Panc1 (cell line): ENCODE measurements around the gene MRNIP. TPM values are rescaled to one million over a fixed set of nuclear protein-coding genes. Genes with fewer than 3 reads are reported as not detected.
A peak's percentile ranks its signal among the peaks of the same experiment; 100 is the strongest.

ENCODE experiments used
- ATAC-seq: fragments of 200-7000 bp; cut with Tn5 transposase; 2 replicates; pipeline ENCODE4 v1.9.1; 2020; ENCODE audit warnings: mild to moderate bottlenecking, moderate library complexity
- BruUV-seq: library from RNA; stranded (reverse); fragments of 400-500 nt; replicated peaks from 2 replicates; lab custom pipeline; 2021; lab: Mats Ljungman, UMichigan
- CTCF ChIA-PET: fragments of 300-600 bp; sonication (Branson Sonifier 250); formaldehyde crosslinking; loops from one replicate; lab custom pipeline; 2022; ENCODE audit warnings: antibody characterized with exemption; lab: Charles Lee
- POLR2A ChIA-PET: fragments of 300-600 bp; sonication (Branson Sonifier 250); formaldehyde crosslinking; loops from one replicate; lab custom pipeline; 2022; ENCODE audit warnings: antibody characterized with exemption; lab: Charles Lee
- DNase-seq: peaks from one replicate; pipeline ENCODE4 v3.0.0-alpha.2; 2010; ENCODE audit warnings: low read depth, low spot score
- H3K27ac ChIP-seq: 2 replicates; pipeline ENCODE4 v1.5.1; 2011; ENCODE audit warnings: mild to moderate bottlenecking, low read length, inconsistent platforms
- H3K27me3 ChIP-seq: fragments of 200-500 bp; sonication (Bioruptor generic); 2 replicates; pipeline ENCODE4 v1.6.0; 2014; ENCODE audit warnings: low read length, inconsistent platforms; ENCODE audit not compliant: control insufficient read depth, insufficient read depth
- H3K36me3 ChIP-seq: fragments of 200-500 bp; sonication (Bioruptor generic); 2 replicates; pipeline ENCODE4 v1.5.1; 2014; ENCODE audit warnings: inconsistent platforms, mild to moderate bottlenecking, low read length, moderate library complexity; ENCODE audit not compliant: control insufficient read depth, insufficient read depth
- H3K4me1 ChIP-seq: 2 replicates; pipeline ENCODE4 v1.5.1; 2011; ENCODE audit warnings: inconsistent platforms, mild to moderate bottlenecking, low read length, moderate library complexity; ENCODE audit not compliant: control insufficient read depth, insufficient read depth
- H3K4me3 ChIP-seq, 2 experiments: 2 replicates each; pipeline ENCODE4 v1.5.1; 2011 to 2012; ENCODE audit warnings: low read depth in 2 of 2, low read length in 2 of 2, mild to moderate bottlenecking in 2 of 2, inconsistent platforms in 1 of 2, moderate library complexity in 1 of 2
- H3K9me3 ChIP-seq: fragments of 200-500 bp; sonication (Bioruptor generic); 2 replicates; pipeline ENCODE4 v1.5.1; 2014; ENCODE audit warnings: low read depth, mild to moderate bottlenecking, inconsistent platforms, low read length, moderate library complexity; ENCODE audit not compliant: control insufficient read depth, insufficient read depth
- CTCF ChIP-seq: fragments of 450-650 bp; IDR thresholded peaks from 2 replicates; pipeline ENCODE4 v1.5.1; 2017; ENCODE audit warnings: mild to moderate bottlenecking
- POLR2AphosphoS5 ChIP-seq: IDR thresholded peaks from 2 replicates; pipeline ENCODE4 v1.6.1; 2012; ENCODE audit warnings: mild to moderate bottlenecking, low read depth, low read length, moderate library complexity
- REST ChIP-seq, 2 experiments: IDR thresholded peaks; 2 replicates each; pipeline ENCODE4 v1.6.1; 2011 to 2012; ENCODE audit warnings: low read depth in 2 of 2, control low read depth in 1 of 2, low read length in 1 of 2, mild to moderate bottlenecking in 1 of 2, moderate library complexity in 1 of 2; ENCODE audit not compliant: insufficient read depth in 1 of 2
- SIN3A ChIP-seq: IDR thresholded peaks from 2 replicates; pipeline ENCODE4 v1.6.1; 2012; ENCODE audit warnings: low read depth, mild to moderate bottlenecking, low read length, moderate library complexity, borderline replicate concordance; ENCODE audit not compliant: insufficient read depth
- TCF7L2 ChIP-seq: IDR thresholded peaks from 2 replicates; pipeline ENCODE4 v1.6.1; 2011; ENCODE audit warnings: mild to moderate bottlenecking, low read depth, low read length, inconsistent platforms
- in situ Hi-C: cut with HindIII; loops from 2 replicates; pipeline ENCODE4 v1.10.0; 2016; ENCODE audit warnings: low sequenced_read_pairs, low pct_unique_long_range_greater_than_20kb
- intact Hi-C: fragments of 100-400 bp; cut with micrococcal nuclease; formaldehyde crosslinking; loops from one replicate; pipeline ENCODE4 v1.10.0; 2022; ENCODE audit not compliant: unreplicated experiment
- total RNA-seq: library from RNA; stranded (reverse); gene quantifications from one replicate; pipeline ENCODE4 v1.2.1, GENCODE V29; 2021; ENCODE audit not compliant: unreplicated experiment

The MRNIP gene
- total RNA-seq, 1 experiment from 2014 or later = 33.0 TPM

GRCh38 chr5:179880066-179880650, 21.5 kb upstream of the MRNIP start:
- BruUV-seq = no TSS peak
- ChIA-PET CTCF (no interaction called here), POLR2A (no interaction called here)
- Histone ChIP-seq H3K27ac (no peak overlapping the region), H3K4me1 (no peaks in the 10 kb centered on the region), H3K9me3 (peaks cover 18% of the 10 kb centered on the region), H3K4me3 (no peak overlapping the region), H3K36me3 (peaks cover 12% of the 10 kb centered on the region), H3K27me3 (no peaks in the 10 kb centered on the region)
- intact Hi-C loops (no loop called here), in situ Hi-C loops (no loop called here)
- no peak for TF ChIP-seq POLR2AphosphoS5
- no peak for TF ChIP-seq REST (IDR thresholded peaks at IDR 0.05; ENCODE audit: insufficient read depth in 1 of 2, low read depth in 2 of 2, low read length in 1 of 2)
- no peak for TF ChIP-seq CTCF
- ATAC-seq = peak; percentile 19
- no peak for DNase-seq

- CTCF ChIA-PET = interaction anchor here (0.6 kb wide), 1 partner anchor 390 kb away, joined by 6 read pairs; no protein-coding TSS in a partner anchor
- POLR2A ChIA-PET = no interaction called here
Measured at GRCh38 chr5:179879690-179880010, 21.0 kb upstream of the MRNIP start.

More at GRCh38 chr5:179879690-179880010, 21.0 kb upstream of the MRNIP start:
- in situ Hi-C loops (no loop called here), intact Hi-C loops (no loop called here)
- Histone ChIP-seq H3K9me3 (peaks cover 16% of the 10 kb centered on the region), H3K4me3 (no peak overlapping the region), H3K27ac (no peak overlapping the region), H3K4me1 (no peaks in the 10 kb centered on the region), H3K27me3 (no peaks in the 10 kb centered on the region), H3K36me3 (peaks cover 8% of the 10 kb centered on the region)
- DNase-seq (no peak), ATAC-seq (no peak; the same call in 1 of the 2 replicates)
- no peak for TF ChIP-seq TCF7L2
- no peak for TF ChIP-seq REST (IDR thresholded peaks at IDR 0.05; ENCODE audit: insufficient read depth in 1 of 2, low read depth in 2 of 2, low read length in 1 of 2)
- TF ChIP-seq POLR2AphosphoS5 = no peak
- TF ChIP-seq CTCF = no peak
- TF ChIP-seq SIN3A = no peak
- no TSS peak for BruUV-seq
